Renal pelvis (tissue), 12 donors: ENCODE results near the gene XXYLT1. TPM values are rescaled to one million over a fixed set of nuclear protein-coding genes. Genes with fewer than 3 reads are reported as not detected.
A peak's percentile ranks its signal among the peaks of the same experiment; 100 is the strongest.
"Not testable (repeated sequence)": the region's sequence is repeated elsewhere in the genome, so short reads cannot be mapped to it uniquely, and the experiment has no call there.

Experiments used
- DNase-seq: peaks from one replicate; pipeline ENCODE4 v3.0.0-alpha.2; 2013
- long read RNA-seq, 16 experiments: transcript quantifications; one replicate each; lab custom pipeline, GENCODE V29; 2026
- polyA plus RNA-seq, 3 donors: library from polyadenylated mRNA; unstranded; fragments of 120-200 nt; gene quantifications; one replicate each; pipeline ENCODE4 v1.2.1, GENCODE V29; 2013; ENCODE audit not compliant: insufficient read length in 3 of 3

XXYLT1 gene
- polyA plus RNA-seq: 10 to 100 TPM; 28.7 to 32.7 (median 29.6) TPM
- long read RNA-seq, donor 1, transcript XXYLT1-201 (4 exons, 2,727 nt): major isoform, 8 of 8 reads
- long read RNA-seq, donor 1, partial matches to known transcripts: 0 of 8 reads
- long read RNA-seq, donor 1, other reads (novel, unspliced or antisense): 0 of 8 reads
- long read RNA-seq, donor 2, transcript XXYLT1-201 (4 exons, 2,727 nt): major isoform, 10 of 11 reads
- long read RNA-seq, donor 2, partial matches to known transcripts: 0 of 11 reads
- long read RNA-seq, donor 2, other reads (novel, unspliced or antisense): 0 of 11 reads
- long read RNA-seq, donor 3, transcript XXYLT1-201 (4 exons, 2,727 nt): major isoform, 9 of 9 reads
- long read RNA-seq, donor 3, partial matches to known transcripts: 0 of 9 reads
- long read RNA-seq, donor 3, other reads (novel, unspliced or antisense): 0 of 9 reads
- long read RNA-seq, donor 4, transcript XXYLT1-201 (4 exons, 2,727 nt): major isoform, 10 of 10 reads
- long read RNA-seq, donor 4, partial matches to known transcripts: 0 of 10 reads
- long read RNA-seq, donor 4, other reads (novel, unspliced or antisense): 0 of 10 reads
- long read RNA-seq, donor 5, partial matches to known transcripts: 0 of 4 reads
- long read RNA-seq, donor 5, other reads (novel, unspliced or antisense): 0 of 4 reads
- long read RNA-seq, donor 6, partial matches to known transcripts: 0 of 7 reads
- long read RNA-seq, donor 6, other reads (novel, unspliced or antisense): 0 of 7 reads
- long read RNA-seq, donor 7, transcript XXYLT1-201 (4 exons, 2,727 nt): major isoform, 14 of 14 reads
- long read RNA-seq, donor 7, partial matches to known transcripts: 0 of 14 reads
- long read RNA-seq, donor 7, other reads (novel, unspliced or antisense): 0 of 14 reads
- long read RNA-seq, donor 8, transcript XXYLT1-201 (4 exons, 2,727 nt): major isoform, 8 of 8 reads
- long read RNA-seq, donor 8, partial matches to known transcripts: 0 of 8 reads
- long read RNA-seq, donor 8, other reads (novel, unspliced or antisense): 0 of 8 reads
- long read RNA-seq, donor 9, transcript XXYLT1-201 (4 exons, 2,727 nt): major isoform, 5 of 17 reads
- long read RNA-seq, donor 9, partial matches to known transcripts: 12 of 17 reads
- long read RNA-seq, donor 9, other reads (novel, unspliced or antisense): 0 of 17 reads
- long read RNA-seq, donor 10, transcript XXYLT1-201 (4 exons, 2,727 nt): major isoform, 6 of 8 reads
- long read RNA-seq, donor 10, partial matches to known transcripts: 0 of 8 reads
- long read RNA-seq, donor 10, other reads (novel, unspliced or antisense): 0 of 8 reads
- long read RNA-seq, donor 11, transcript XXYLT1-201 (4 exons, 2,727 nt): major isoform, 7 of 7 reads
- long read RNA-seq, donor 11, partial matches to known transcripts: 0 of 7 reads
- long read RNA-seq, donor 11, other reads (novel, unspliced or antisense): 0 of 7 reads
- long read RNA-seq, donor 12, transcript XXYLT1-201 (4 exons, 2,727 nt): major isoform, 6 of 6 reads
- long read RNA-seq, donor 12, partial matches to known transcripts: 0 of 6 reads
- long read RNA-seq, donor 12, other reads (novel, unspliced or antisense): 0 of 6 reads
- long read RNA-seq, donor 13, partial matches to known transcripts: 0 of 3 reads
- long read RNA-seq, donor 13, other reads (novel, unspliced or antisense): 0 of 3 reads
- long read RNA-seq, donor 14: 0 reads
- long read RNA-seq, donor 15, transcript XXYLT1-201 (4 exons, 2,727 nt): major isoform, 9 of 10 reads
- long read RNA-seq, donor 15, partial matches to known transcripts: 0 of 10 reads
- long read RNA-seq, donor 15, other reads (novel, unspliced or antisense): 0 of 10 reads
- long read RNA-seq, donor 16, transcript XXYLT1-201 (4 exons, 2,727 nt): major isoform, 6 of 7 reads
- long read RNA-seq, donor 16, partial matches to known transcripts: 0 of 7 reads
- long read RNA-seq, donor 16, other reads (novel, unspliced or antisense): 0 of 7 reads

DNA sequence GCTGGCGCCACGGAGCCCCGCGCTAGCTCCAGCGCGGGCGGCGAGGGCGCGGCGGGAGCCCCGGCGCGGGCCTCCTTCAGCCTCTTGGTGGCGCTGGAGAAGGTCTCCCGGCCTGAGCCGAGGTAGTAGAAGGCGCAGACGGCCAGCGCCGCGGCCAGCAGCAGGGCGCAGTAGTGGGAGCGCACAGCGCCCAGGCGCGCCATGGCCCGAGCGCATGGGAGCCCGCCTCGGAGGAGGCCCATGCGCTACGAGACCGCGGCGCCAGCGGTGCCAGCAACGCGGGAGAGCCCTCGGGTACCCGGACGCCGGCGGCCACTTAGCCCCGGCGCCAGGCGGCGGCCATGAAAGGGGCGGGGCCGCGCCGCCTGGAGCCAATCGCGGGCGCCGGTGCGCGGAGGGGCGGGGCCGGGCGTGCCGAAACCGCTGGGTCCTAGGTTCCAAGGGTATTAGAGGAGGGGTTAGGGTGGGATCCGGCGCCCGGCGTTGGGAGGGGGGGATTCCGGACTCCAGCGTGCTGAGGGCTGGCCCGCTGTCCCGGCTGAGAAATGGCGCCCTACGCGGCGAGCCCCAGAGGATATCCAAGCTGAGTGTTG lies at the start of gene XXYLT1:
Gene XXYLT1 (minus strand): TSS at position 343 of the 593 bp plus-strand sequence. CDS start 101 bp downstream, at position 242.
- DNase-seq: peak; percentile 92

DNA sequence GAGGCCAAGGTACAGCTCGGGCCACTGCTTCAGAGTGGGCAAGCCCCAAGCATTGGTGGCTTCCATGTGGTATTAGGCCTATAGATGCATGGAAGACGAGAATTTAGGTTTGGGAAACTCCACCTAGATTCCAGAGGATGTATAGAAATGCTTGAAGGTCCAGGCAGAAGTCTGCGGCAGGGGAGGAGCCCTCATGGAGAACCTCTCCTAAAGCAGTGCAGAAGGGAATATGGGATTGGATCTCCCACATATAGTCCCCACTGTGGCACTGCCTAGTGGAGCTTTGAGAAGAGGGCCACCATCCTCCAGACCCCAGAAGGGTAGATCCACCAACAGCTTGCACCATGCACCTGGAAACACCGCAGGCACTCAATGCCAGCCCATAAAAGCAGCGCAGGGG lies 48.1 kb upstream of the XXYLT1 start:
- no peak for DNase-seq

DNA sequence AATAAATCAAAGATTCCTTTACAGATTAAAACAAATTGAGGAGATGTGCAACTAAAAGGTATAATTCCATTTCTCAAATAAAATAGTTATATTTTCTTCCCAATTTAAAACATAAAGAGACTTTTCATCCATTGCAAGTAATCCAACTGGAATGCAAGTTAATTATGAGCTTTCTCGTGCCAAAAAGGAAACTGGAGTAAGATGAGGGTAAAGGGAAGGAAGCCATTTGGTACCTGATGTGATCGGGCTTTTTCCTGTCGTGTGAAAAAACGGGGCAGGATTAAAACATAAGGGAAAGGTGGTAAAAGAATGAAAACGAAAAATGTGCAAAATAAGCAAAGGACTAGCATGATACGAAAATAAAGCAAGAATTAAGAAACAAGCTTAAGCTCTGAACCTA lies 41.8 kb upstream of the XXYLT1 start:
- DNase-seq: no peak

DNA sequence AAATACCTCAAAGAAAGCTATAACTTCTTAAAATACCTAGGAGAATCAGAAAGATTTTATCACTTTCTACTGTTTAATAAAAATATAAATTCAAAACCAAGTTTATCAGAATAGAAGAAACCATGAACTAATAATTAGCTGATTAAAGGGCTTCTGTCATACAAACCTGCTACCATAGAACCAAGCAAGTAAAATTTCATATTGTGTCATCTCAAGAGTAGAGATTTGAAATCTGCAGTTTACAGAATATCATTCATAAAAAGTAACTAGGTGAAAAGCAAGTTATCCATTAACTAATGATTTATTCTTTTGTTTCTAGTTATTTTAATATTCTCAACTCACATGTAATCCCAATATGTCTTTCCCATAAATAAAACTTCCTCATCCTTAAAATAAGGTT lies 36.8 kb upstream of the XXYLT1 start:
- no peak for DNase-seq

- no peak for DNase-seq
Measured at GRCh38 chr3:195306369-195306768, 35.4 kb upstream of the XXYLT1 start.

GRCh38 chr3:195302431-195302830 lies 31.5 kb upstream of the XXYLT1 start:
- DNase-seq: no peak

DNA sequence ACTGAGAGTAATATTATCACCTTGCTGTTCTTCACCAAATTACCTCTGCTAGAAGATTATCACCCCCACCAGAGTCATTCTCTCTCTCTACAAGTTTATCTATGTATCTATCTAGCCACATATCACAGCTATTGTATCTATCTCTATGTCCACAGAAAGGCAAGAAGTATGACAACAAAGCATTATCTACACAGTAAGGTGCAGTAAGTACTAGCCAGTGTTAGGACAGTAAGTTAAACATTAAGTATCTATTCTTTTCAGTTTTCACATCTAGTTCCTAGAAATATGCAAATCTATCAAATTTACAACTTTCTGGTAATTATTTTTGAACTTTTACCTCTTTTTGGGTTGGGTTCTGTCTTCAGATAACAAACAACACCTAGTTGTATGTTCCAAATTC lies 26.5 kb upstream of the XXYLT1 start:
- DNase-seq: no peak

DNA sequence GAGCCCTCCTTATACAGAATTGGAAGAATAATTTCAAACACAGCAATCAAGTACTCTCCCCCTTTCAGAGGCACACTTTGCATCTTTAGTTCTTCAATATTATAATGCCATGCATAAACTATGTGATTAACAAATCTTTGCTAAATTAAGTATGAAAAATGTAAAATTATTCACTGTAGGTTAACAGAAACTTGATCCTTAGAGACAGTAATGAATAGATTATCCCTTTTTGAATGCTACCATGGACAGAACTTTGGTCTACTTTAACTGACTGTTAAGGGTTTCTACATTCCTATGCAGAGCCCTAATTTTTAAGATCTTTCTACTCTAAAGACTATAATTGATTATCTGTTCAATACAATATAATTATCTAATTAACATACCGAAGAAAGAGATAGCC lies 25.7 kb upstream of the XXYLT1 start:
- DNase-seq: no peak

GRCh38 chr3:195291121-195291520 lies 20.2 kb upstream of the XXYLT1 start:
- DNase-seq: no peak

DNA sequence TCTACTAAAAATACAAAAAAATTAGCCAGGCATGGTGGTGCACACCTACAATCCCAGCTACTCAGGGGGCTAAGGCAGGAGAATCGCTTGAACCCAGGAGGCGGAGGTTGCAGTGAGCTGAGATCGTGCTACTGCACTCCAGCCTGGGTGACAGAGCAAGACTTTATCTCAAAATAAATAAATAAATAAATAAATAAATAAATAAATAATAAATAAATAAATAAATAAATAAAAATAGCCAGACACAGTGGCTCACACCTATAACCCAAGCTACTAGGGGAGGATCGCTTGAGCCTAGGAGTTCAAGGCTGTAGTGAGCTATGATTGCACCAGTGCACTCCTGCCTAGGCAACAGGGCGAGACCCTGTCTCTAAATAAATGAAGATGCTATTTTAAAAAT lies 19.7 kb upstream of the XXYLT1 start:
- DNase-seq: not testable (repeated sequence)

DNA sequence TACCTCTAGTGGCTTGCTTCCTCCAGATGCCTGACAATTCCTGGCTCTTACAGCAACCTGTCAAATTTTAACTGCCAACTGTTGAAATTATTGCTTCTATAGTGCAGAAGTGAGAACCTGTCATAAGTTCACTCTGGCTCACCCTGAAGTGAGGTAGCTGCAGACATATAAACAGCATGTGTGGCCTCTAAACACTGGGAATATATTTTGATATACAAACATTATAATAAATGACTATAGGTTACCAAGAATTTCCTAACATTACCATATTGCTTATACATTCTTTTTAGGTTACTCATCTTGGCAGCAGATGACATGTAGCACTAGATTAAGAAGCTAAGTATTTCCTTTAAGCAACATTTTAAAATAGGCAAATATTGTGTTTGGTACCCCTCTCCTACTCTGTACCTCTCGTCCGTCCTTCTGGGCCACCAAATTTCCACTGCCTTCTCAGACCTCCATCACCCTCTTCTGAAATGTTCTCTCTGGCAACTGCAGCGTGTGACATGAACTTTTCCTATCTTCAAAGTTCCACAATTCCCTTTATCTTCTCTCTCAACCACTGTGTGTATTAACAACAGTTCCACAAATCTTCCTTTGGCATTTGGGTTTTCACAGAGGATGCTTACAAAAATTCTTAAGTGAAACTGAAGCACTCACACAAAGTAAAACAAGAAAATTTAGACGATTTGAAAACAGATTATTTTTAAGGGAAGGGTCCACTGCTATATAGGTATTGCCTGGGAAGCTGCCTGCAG lies 15.3 kb upstream of the XXYLT1 start:
- no peak for DNase-seq

GRCh38 chr3:195285372-195285771 lies 14.4 kb upstream of the XXYLT1 start:
- no peak for DNase-seq

- no peak for DNase-seq
Measured at GRCh38 chr3:195284842-195285241, 13.9 kb upstream of the XXYLT1 start.

DNA sequence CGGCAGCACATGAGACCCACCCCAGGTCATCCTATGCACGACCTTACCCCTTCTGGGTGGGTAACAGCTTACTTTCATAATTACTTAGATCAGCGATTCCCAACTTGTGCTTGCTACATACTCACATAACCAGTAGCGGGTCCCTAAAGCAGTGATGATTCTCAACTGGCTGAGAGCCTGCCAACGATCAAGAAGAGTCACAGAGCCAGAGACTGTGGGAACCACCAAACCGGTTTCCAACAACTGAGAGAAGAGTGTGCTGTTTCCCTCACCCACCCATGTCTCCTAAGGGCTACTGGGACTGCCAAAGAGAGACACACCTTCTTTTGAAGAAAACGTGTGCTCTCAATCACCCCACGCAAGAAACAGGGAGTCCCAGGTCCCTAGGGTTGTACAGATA lies 12.0 kb upstream of the XXYLT1 start:
- DNase-seq: no peak

DNA sequence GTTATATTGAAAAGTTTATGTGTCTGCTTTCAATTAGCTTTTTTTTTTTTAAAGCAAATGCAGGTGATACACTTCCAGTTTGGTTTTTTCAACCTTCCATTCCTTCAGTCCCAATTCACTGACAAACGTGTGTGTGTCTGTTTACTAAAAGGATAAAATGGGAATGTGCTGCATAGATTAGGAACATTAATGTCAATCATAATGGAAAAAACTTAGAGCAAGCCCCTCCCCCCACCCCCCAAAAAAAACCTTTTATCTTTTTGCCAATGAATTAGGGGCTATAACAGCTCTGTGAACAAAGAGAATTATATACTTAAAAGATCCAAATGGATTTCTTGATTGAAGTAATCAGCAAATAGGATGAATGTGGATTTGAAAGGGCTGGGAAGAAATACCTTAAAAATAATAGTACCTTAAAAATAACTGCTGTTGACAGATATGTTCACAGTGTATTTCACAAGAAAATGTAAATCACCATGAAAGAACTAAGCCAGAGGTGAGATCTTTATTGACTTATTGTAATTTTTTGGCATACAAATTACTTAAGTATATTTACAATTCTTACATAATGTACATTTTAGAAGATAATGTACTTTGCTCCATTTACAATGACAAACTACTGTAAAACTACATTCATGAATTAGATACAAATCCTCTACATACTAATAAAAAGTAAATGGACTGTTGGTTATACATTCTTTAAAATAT lies 3.5 kb upstream of the XXYLT1 start:
- DNase-seq: no peak

GRCh38 chr3:195271410-195272243 lies 668 bp upstream of the XXYLT1 start:
- DNase-seq: peak; percentile 88

- DNase-seq: no peak
Measured at GRCh38 chr3:195270079-195270816, 711 bp downstream of the XXYLT1 start.
